ENCODE measurements around the gene SLC49A3.
"Not testable (repeated sequence)": the region's sequence is repeated elsewhere in the genome, so short reads cannot be mapped to it uniquely, and the experiment has no call there.

Gene SLC49A3

GRCh38 chr4:703336-704197, 14.6 kb upstream of the SLC49A3 start:
- in situ Hi-C loops (cut with MboI; ENCODE audit: low sequenced_read_pairs) = no loop called here

GRCh38 chr4:702618-703048, 13.7 kb upstream of the SLC49A3 start:
- in situ Hi-C loops (cut with MboI; ENCODE audit: low sequenced_read_pairs) = no loop called here

GRCh38 chr4:700587-701264, 11.8 kb upstream of the SLC49A3 start:
- in situ Hi-C loops (cut with MboI; ENCODE audit: low sequenced_read_pairs) = no loop called here

- in situ Hi-C loops (cut with MboI; ENCODE audit: low sequenced_read_pairs) = no loop called here
These were observed 11.0 kb upstream of the SLC49A3 start for GRCh38 chr4:699816-700580.

- in situ Hi-C loops (cut with MboI; ENCODE audit: low sequenced_read_pairs) = not testable (repeated sequence)
These were observed 5.5 kb upstream of the SLC49A3 start for GRCh38 chr4:694341-694940.

- in situ Hi-C loops (cut with MboI; ENCODE audit: low sequenced_read_pairs) = no loop called here
These were observed 4.0 kb upstream of the SLC49A3 start for GRCh38 chr4:692771-693554.

- in situ Hi-C loops (cut with MboI; ENCODE audit: low sequenced_read_pairs) = no loop called here
These were observed 772 bp upstream of the SLC49A3 start for GRCh38 chr4:689723-690122.

- in situ Hi-C loops (cut with MboI; ENCODE audit: low sequenced_read_pairs) = no loop called here
These were observed 739 bp downstream of the SLC49A3 start for GRCh38 chr4:687971-688853.

- in situ Hi-C loops (cut with MboI; ENCODE audit: low sequenced_read_pairs) = no loop called here
These were observed 1.6 kb downstream of the SLC49A3 start for GRCh38 chr4:687048-687970.

GRCh38 chr4:686413-687040, 2.4 kb downstream of the SLC49A3 start:
- in situ Hi-C loops (cut with MboI; ENCODE audit: low sequenced_read_pairs) = no loop called here

GRCh38 chr4:685679-686412, 3.1 kb downstream of the SLC49A3 start:
- in situ Hi-C loops (cut with MboI; ENCODE audit: low sequenced_read_pairs) = no loop called here

- in situ Hi-C loops (cut with MboI; ENCODE audit: low sequenced_read_pairs) = no loop called here
These were observed 4.2 kb downstream of the SLC49A3 start for GRCh38 chr4:684623-685327.

GRCh38 chr4:683982-684622, 4.8 kb downstream of the SLC49A3 start:
- in situ Hi-C loops (cut with MboI; ENCODE audit: low sequenced_read_pairs) = no loop called here

- in situ Hi-C loops (cut with MboI; ENCODE audit: low sequenced_read_pairs) = no loop called here
These were observed 5.6 kb downstream of the SLC49A3 start for GRCh38 chr4:683247-683897.

- in situ Hi-C loops (cut with MboI; ENCODE audit: low sequenced_read_pairs) = no loop called here
These were observed 6.3 kb downstream of the SLC49A3 start for GRCh38 chr4:682490-683172.
